ENCODE results near the gene TLE4.

GRCh38 chr9:79674052-79674777 lies 102.5 kb downstream of the TLE4 start:
- TF ChIP-seq CTCF (IDR thresholded peaks at IDR 0.05; ENCODE audit: insufficient read depth, low read length), result no peak
- TF ChIP-seq, protein P1, sequence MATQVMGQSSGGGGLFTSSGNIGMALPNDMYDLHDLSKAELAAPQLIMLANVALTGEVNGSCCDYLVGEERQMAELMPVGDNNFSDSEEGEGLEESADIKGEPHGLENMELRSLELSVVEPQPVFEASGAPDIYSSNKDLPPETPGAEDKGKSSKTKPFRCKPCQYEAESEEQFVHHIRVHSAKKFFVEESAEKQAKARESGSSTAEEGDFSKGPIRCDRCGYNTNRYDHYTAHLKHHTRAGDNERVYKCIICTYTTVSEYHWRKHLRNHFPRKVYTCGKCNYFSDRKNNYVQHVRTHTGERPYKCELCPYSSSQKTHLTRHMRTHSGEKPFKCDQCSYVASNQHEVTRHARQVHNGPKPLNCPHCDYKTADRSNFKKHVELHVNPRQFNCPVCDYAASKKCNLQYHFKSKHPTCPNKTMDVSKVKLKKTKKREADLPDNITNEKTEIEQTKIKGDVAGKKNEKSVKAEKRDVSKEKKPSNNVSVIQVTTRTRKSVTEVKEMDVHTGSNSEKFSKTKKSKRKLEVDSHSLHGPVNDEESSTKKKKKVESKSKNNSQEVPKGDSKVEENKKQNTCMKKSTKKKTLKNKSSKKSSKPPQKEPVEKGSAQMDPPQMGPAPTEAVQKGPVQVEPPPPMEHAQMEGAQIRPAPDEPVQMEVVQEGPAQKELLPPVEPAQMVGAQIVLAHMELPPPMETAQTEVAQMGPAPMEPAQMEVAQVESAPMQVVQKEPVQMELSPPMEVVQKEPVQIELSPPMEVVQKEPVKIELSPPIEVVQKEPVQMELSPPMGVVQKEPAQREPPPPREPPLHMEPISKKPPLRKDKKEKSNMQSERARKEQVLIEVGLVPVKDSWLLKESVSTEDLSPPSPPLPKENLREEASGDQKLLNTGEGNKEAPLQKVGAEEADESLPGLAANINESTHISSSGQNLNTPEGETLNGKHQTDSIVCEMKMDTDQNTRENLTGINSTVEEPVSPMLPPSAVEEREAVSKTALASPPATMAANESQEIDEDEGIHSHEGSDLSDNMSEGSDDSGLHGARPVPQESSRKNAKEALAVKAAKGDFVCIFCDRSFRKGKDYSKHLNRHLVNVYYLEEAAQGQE (IDR thresholded peaks at IDR 0.05; ENCODE audit: insufficient replicate concordance, low read depth), result no peak
- no peak for TF ChIP-seq GABPA (IDR thresholded peaks at IDR 0.05; ENCODE audit: low read depth)
- TF ChIP-seq POLR2AphosphoS5 (IDR thresholded peaks at IDR 0.05; ENCODE audit: low read depth), result no peak

Data from HL-60 (cell line).